ENCODE measurements around the gene ARHGAP5. TPM values are rescaled to one million over a fixed set of nuclear protein-coding genes. Genes with fewer than 3 reads are reported as not detected.

Gene ARHGAP5
- total RNA-seq, 4 donors from 2014 or later = 77.7 to 139 (median 100) TPM

DNA sequence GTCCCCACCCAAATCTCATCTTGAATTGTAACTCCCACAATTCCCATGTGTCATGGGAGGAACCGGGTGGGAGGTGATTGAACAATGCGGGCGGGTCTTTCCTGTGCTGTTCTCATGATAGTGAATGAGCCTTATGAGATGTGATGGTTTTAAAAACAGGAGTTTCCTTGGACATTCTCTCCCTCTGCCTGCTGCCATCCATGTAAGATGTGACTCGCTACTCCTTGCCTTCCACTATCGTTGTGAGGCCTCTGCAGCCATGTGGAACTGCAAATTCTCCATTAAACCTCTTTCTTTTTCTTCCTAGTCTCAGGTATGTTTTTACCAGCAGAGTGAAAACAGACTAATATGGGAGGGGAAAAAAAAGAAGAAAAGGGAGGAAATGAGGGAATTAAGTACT lies 22.6 kb upstream of the ARHGAP5 start:
- no peak overlapping the region for H3K4me3 ChIP-seq
- WGBS, 2 donors = 86 to 87% methylated on average over 5 of the region's 5 CpGs
- intact Hi-C loops (cut with DNase I) = no loop called here

DNA sequence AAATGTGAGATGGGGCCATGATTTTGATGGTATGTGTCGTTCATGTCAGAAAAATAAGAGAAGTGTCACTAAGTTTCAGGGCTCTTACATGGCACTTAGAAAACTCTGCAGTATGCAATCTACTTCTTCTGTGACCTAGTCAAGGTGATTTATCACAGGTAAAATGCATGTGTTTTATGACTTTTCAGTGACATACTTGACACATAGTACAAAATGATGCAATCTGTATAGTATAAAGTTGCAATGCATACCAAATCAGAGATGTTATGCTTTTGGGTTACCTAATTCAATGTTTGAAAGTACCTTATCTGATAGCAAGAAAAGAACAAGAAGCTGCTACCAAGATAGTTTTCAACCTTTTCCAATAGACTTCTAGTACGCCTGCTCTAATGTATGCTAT lies 21.9 kb upstream of the ARHGAP5 start:
- Histone ChIP-seq H3K36me3 (no peaks in the 10 kb centered on the region), H3K9me3 (no peaks in the 10 kb centered on the region), H3K27me3 (no peaks in the 10 kb centered on the region), H3K4me1 (peaks cover 0 to 33% (median 0%) of the 10 kb centered on the region in 3 donors), H3K4me3 (no peak overlapping the region), H3K27ac (no peak overlapping the region)
- TF ChIP-seq, protein P1, sequence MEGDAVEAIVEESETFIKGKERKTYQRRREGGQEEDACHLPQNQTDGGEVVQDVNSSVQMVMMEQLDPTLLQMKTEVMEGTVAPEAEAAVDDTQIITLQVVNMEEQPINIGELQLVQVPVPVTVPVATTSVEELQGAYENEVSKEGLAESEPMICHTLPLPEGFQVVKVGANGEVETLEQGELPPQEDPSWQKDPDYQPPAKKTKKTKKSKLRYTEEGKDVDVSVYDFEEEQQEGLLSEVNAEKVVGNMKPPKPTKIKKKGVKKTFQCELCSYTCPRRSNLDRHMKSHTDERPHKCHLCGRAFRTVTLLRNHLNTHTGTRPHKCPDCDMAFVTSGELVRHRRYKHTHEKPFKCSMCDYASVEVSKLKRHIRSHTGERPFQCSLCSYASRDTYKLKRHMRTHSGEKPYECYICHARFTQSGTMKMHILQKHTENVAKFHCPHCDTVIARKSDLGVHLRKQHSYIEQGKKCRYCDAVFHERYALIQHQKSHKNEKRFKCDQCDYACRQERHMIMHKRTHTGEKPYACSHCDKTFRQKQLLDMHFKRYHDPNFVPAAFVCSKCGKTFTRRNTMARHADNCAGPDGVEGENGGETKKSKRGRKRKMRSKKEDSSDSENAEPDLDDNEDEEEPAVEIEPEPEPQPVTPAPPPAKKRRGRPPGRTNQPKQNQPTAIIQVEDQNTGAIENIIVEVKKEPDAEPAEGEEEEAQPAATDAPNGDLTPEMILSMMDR (IDR thresholded peaks at IDR 0.05) = no peak
- no peak for TF ChIP-seq POLR2A (IDR thresholded peaks at IDR 0.05)
- 47 to 96% methylated on average over 2 of the region's 2 CpGs for WGBS, 2 donors
- DNase-seq = no peak
- intact Hi-C loops (cut with DNase I) = no loop called here

More for the DNA sequence above, 22.6 kb upstream of the ARHGAP5 start:
- Histone ChIP-seq H3K4me1 (peaks cover 0 to 33% (median 0%) of the 10 kb centered on the region in 3 donors), H3K36me3 (no peaks in the 10 kb centered on the region), H3K27ac (peak overlapping the region in 1 of 4 donors; percentile 63), H3K9me3 (no peaks in the 10 kb centered on the region), H3K27me3 (no peaks in the 10 kb centered on the region)
- no peak for TF ChIP-seq POLR2A (IDR thresholded peaks at IDR 0.05)
- TF ChIP-seq, protein P1 (IDR thresholded peaks at IDR 0.05) = no peak
- no peak for DNase-seq

DNA sequence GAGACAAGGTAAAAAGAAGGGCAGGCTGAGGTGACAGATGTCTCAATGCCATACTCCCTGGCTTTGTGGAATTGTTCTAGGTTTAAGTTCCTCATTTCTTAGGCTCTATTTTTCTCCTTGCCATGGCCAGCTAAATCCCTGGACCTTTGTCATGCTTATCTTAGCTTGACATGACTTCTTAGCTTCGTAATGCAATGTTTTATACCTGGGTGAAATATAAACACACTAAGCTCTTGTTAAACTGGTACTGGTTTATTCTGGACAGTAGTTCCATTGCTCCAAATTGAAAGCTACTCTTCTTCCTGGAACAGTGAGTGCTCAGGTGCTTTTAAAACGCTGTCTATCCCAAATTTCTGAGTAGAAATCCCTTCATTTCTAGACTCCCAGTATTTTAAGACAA lies 17.4 kb upstream of the ARHGAP5 start:
- intact Hi-C loops (cut with DNase I) = no loop called here
- no peaks in the 10 kb centered on the region for H3K9me3 ChIP-seq
- peak overlapping the region in 1 of 4 donors; percentile 46 for H3K27ac ChIP-seq
- TF ChIP-seq, protein P1 (IDR thresholded peaks at IDR 0.05) = no peak
- no peak for TF ChIP-seq POLR2A (IDR thresholded peaks at IDR 0.05)
- no peaks in the 10 kb centered on the region for H3K27me3 ChIP-seq
- no peaks in the 10 kb centered on the region for H3K36me3 ChIP-seq
- 22 to 50% methylated on average over 2 of the region's 2 CpGs for WGBS, 2 donors
- no peak overlapping the region for H3K4me3 ChIP-seq
- no peak for DNase-seq
- peaks cover 0 to 18% (median 0%) of the 10 kb centered on the region in 3 donors for H3K4me1 ChIP-seq

DNA sequence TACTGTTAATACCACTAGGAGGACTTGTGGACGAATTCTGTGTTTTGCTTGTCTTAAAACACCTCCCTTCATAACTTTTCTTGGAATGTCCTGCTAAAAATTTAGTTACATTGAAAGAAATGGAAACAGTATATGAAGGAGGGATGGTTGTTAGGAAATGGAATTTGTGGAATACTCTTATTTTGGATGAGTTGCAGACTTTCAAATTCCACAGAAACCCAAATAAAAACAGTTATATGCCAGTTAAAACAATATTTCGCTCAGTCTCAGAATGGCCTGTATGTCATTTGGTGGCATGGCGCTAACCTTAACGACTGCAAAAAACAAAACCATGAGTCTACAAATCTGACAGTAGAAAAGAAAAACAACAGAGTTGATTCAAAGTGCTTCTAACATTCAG lies 12.2 kb upstream of the ARHGAP5 start:
- intact Hi-C loops (cut with DNase I) = no loop called here
- Histone ChIP-seq H3K27me3 (no peaks in the 10 kb centered on the region), H3K9me3 (no peaks in the 10 kb centered on the region), H3K4me1 (no peaks in the 10 kb centered on the region), H3K27ac (no peak overlapping the region), H3K36me3 (no peaks in the 10 kb centered on the region), H3K4me3 (no peak overlapping the region)
- no peak for TF ChIP-seq POLR2A (IDR thresholded peaks at IDR 0.05)
- TF ChIP-seq, protein P1 (IDR thresholded peaks at IDR 0.05) = no peak
- DNase-seq = no peak
- 85 to 87% methylated on average over 4 of the region's 4 CpGs for WGBS, 2 donors

DNA sequence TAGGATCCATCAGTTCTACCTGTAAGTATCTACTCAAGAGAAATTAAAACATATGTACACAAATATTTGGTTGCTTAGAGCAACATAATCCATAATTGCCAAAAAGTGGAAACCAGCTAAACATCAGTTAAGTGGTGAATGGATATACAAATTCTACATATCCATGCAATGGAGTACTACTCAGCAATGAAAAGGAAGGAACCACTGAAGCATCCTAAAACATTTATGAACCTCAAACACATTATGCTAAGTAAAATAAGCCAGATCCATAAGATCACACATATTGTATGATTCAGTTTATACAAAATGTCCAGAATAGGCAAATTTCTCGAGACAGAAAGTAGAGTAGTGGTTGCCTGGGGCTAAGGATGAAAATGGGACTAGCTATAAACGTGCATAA lies 8.4 kb upstream of the ARHGAP5 start:
- Histone ChIP-seq H3K36me3 (no peaks in the 10 kb centered on the region), H3K9me3 (no peaks in the 10 kb centered on the region), H3K4me1 (peaks cover 0 to 8% (median 0%) of the 10 kb centered on the region in 3 donors), H3K27me3 (no peaks in the 10 kb centered on the region), H3K4me3 (no peak overlapping the region), H3K27ac (no peak overlapping the region)
- WGBS, 2 donors = 65 to 67% methylated on average over 2 of the region's 2 CpGs
- no peak for DNase-seq
- TF ChIP-seq, protein P1 (IDR thresholded peaks at IDR 0.05) = no peak
- no peak for TF ChIP-seq POLR2A (IDR thresholded peaks at IDR 0.05)
- intact Hi-C loops (cut with DNase I) = no loop called here
